IMR-90 (cell line): ENCODE results near the gene CERS6. TPM values are rescaled to one million over a fixed set of nuclear protein-coding genes. Genes with fewer than 3 reads are reported as not detected.

Experiments used
- ATAC-seq: fragments of 200-7000 bp; cut with Tn5 transposase; 2 replicates; pipeline ENCODE4 v1.9.1; 2020; ENCODE audit warnings: low read depth, mild to moderate bottlenecking, moderate library complexity
- BruUV-seq: library from RNA; stranded (reverse); fragments of 400-500 nt; replicated peaks from 2 replicates; lab custom pipeline; 2021; lab: Mats Ljungman, UMichigan
- CTCF ChIA-PET: fragments of 300-600 bp; formaldehyde crosslinking; extraction: SDS; loops from one replicate; lab custom pipeline; 2021; ENCODE audit warnings: antibody characterized with exemption; lab: Yijun Ruan, JAX
- POLR2A ChIA-PET: fragments of 300-600 bp; sonication (Branson Sonifier 250); formaldehyde crosslinking; loops from one replicate; lab custom pipeline; 2022; ENCODE audit warnings: antibody characterized with exemption; ENCODE audit not compliant: unreplicated experiment; lab: Charles Lee
- DNase-seq: peaks from one replicate; pipeline ENCODE4 v3.0.0; 2013
- H2AFZ ChIP-seq: replicated peaks from 2 replicates; pipeline ENCODE3; 2013; ENCODE audit warnings: low read length, mild to moderate bottlenecking; ENCODE audit not compliant: poor library complexity
- H2AK5ac ChIP-seq: 2 replicates; pipeline ENCODE4 v1.6.1; 2013; ENCODE audit warnings: low read depth, low read length, inconsistent platforms
- H2AK9ac ChIP-seq: replicated peaks from 2 replicates; pipeline ENCODE3; 2013; ENCODE audit warnings: mild to moderate bottlenecking, low read depth, low read length, moderate library complexity; ENCODE audit not compliant: poor library complexity
- H2BK120ac ChIP-seq: 2 replicates; pipeline ENCODE4 v1.6.1; 2013; ENCODE audit warnings: low read depth, low read length, inconsistent platforms
- H2BK15ac ChIP-seq: 3 replicates; pipeline ENCODE4 v1.6.1; 2013; ENCODE audit warnings: low read depth, low read length, inconsistent platforms
- H2BK20ac ChIP-seq: 2 replicates; pipeline ENCODE4 v1.6.1; 2013; ENCODE audit warnings: low read depth, mild to moderate bottlenecking, inconsistent platforms, low read length, moderate library complexity
- H2BK5ac ChIP-seq: 2 replicates; pipeline ENCODE4 v1.6.1; 2013; ENCODE audit warnings: mild to moderate bottlenecking, low read depth, low read length, inconsistent platforms; ENCODE audit not compliant: poor library complexity, severe bottlenecking
- H3K14ac ChIP-seq: replicated peaks from 2 replicates; pipeline ENCODE4 v1.6.1; 2013; ENCODE audit warnings: low read depth, low read length, inconsistent platforms
- H3K18ac ChIP-seq: 2 replicates; pipeline ENCODE4 v1.6.1; 2013; ENCODE audit warnings: low read depth, low read length, control low read depth
- H3K23ac ChIP-seq: 2 replicates; pipeline ENCODE4 v1.6.1; 2013; ENCODE audit warnings: low read depth, low read length, inconsistent platforms
- H3K27ac ChIP-seq: 2 replicates; pipeline ENCODE4 v1.5.1; 2013; ENCODE audit warnings: mild to moderate bottlenecking, control low read depth, low read length; ENCODE audit not compliant: insufficient read depth
- H3K27me3 ChIP-seq: 2 replicates; pipeline ENCODE4 v1.6.1; 2013; ENCODE audit warnings: low read length; ENCODE audit not compliant: control insufficient read depth, insufficient read depth
- H3K36me3 ChIP-seq: 2 replicates; pipeline ENCODE4 v1.6.1; 2013; ENCODE audit warnings: low read length, mixed read lengths; ENCODE audit not compliant: control insufficient read depth, insufficient read depth
- H3K4ac ChIP-seq: 2 replicates; pipeline ENCODE4 v1.6.1; 2013; ENCODE audit warnings: low read depth, low read length, inconsistent platforms
- H3K4me1 ChIP-seq: 2 replicates; pipeline ENCODE4 v1.6.1; 2013; ENCODE audit warnings: low read length, mixed read lengths; ENCODE audit not compliant: control insufficient read depth, insufficient read depth
- H3K4me2 ChIP-seq: 2 replicates; pipeline ENCODE4 v1.6.1; 2013; ENCODE audit warnings: low read depth, mild to moderate bottlenecking, control low read depth, low read length, moderate library complexity
- H3K4me3 ChIP-seq: 2 replicates; pipeline ENCODE4 v1.5.1; 2013; ENCODE audit warnings: low read depth, mild to moderate bottlenecking, control low read depth, low read length, moderate library complexity; ENCODE audit not compliant: insufficient read depth
- H3K56ac ChIP-seq: 2 replicates; pipeline ENCODE4 v1.6.1; 2013; ENCODE audit warnings: low read length, inconsistent platforms; ENCODE audit not compliant: insufficient read depth; ENCODE audit errors: extremely low read depth
- H3K79me1 ChIP-seq, 2 experiments: 2 replicates each; pipeline ENCODE4 v1.6.1; 2013; ENCODE audit warnings: low read length in 2 of 2, inconsistent platforms in 1 of 2, low read depth in 1 of 2
- H3K9ac ChIP-seq: 2 replicates; pipeline ENCODE4 v1.6.1; 2013; ENCODE audit warnings: low read depth, low read length, control low read depth
- H3K9me1 ChIP-seq: 2 replicates; pipeline ENCODE4 v1.6.1; 2013; ENCODE audit warnings: low read length, inconsistent platforms; ENCODE audit not compliant: insufficient read depth
- H3K9me3 ChIP-seq: 2 replicates; pipeline ENCODE4 v1.6.1; 2013; ENCODE audit warnings: low read length; ENCODE audit not compliant: control insufficient read depth, insufficient read depth
- H4K20me1 ChIP-seq: 2 replicates; pipeline ENCODE4 v1.6.1; 2013; ENCODE audit warnings: low read length, inconsistent platforms; ENCODE audit not compliant: insufficient read depth
- H4K5ac ChIP-seq: 2 replicates; pipeline ENCODE4 v1.6.1; 2013; ENCODE audit warnings: mild to moderate bottlenecking, low read depth, low read length, control low read depth
- H4K8ac ChIP-seq, 2 experiments: 2 replicates each; pipeline ENCODE4 v1.6.1; 2013; ENCODE audit warnings: low read depth in 2 of 2, low read length in 2 of 2, control low read depth in 1 of 2, inconsistent platforms in 1 of 2
- H4K91ac ChIP-seq: 2 replicates; pipeline ENCODE4 v1.6.1; 2013; ENCODE audit warnings: low read depth, low read length, inconsistent platforms; ENCODE audit not compliant: insufficient read depth
- MAFK ChIP-seq: IDR thresholded peaks from 2 replicates; pipeline ENCODE4 v1.6.1; 2012; ENCODE audit warnings: low read depth, low read length, improper control_type of control experiment
- MAZ ChIP-seq: IDR thresholded peaks from 2 replicates; pipeline ENCODE4 v1.6.1; 2012; ENCODE audit warnings: low read depth, mild to moderate bottlenecking, low read length, improper control_type of control experiment, moderate library complexity, borderline replicate concordance
- MXI1 ChIP-seq: IDR thresholded peaks from 2 replicates; pipeline ENCODE4 v1.6.1; 2012; ENCODE audit warnings: low read depth, mild to moderate bottlenecking, low read length, moderate library complexity, borderline replicate concordance
- POLR2A ChIP-seq: IDR thresholded peaks from 2 replicates; pipeline ENCODE4 v1.6.1; 2012; ENCODE audit warnings: mild to moderate bottlenecking, low read depth, low read length
- RFX5 ChIP-seq: IDR thresholded peaks from 2 replicates; pipeline ENCODE4 v1.8.0; 2012; ENCODE audit warnings: low read depth, mild to moderate bottlenecking, low read length, moderate library complexity
- WGBS, 2 experiments: methylation state at CpG; one replicate each; pipeline versions ENCODE4 v1.1.5 to v1.1.7; 2013; ENCODE audit warnings: missing lambda C conversion rate in 2 of 2; ENCODE audit not compliant: insufficient read length in 1 of 2; ENCODE audit errors: extremely low coverage in 2 of 2; 5-methylcytosine and 5-hydroxymethylcytosine counted together
- dilution Hi-C: fragments of 300-500 bp; cut with HindIII; formaldehyde crosslinking; loops from one replicate; pipeline ENCODE4 v1.14.3; 2018; ENCODE audit warnings: low sequenced_read_pairs; ENCODE audit not compliant: unreplicated experiment
- in situ Hi-C: fragments of 300-500 bp; cut with MboI; formaldehyde crosslinking; loops from 3 replicates; pipeline ENCODE4 v1.14.3; 2019; ENCODE audit warnings: low sequenced_read_pairs, inconsistent platforms, mixed read lengths
- intact Hi-C: fragments of 100-400 bp; cut with micrococcal nuclease; formaldehyde crosslinking; loops from 2 replicates; pipeline ENCODE4 v1.10.0; 2022
- polyA plus RNA-seq, 3 experiments: library from polyadenylated mRNA; depleted of rRNA; stranded (reverse); fragments of >200 nt; gene quantifications; 2 replicates each; pipeline ENCODE4 v1.2.3, GENCODE V29; 2012; ENCODE audit warnings: low replicate concordance in 1 of 3
- total RNA-seq: library from RNA; depleted of rRNA; stranded (reverse); fragments of >200 nt; gene quantifications from 2 replicates; pipeline ENCODE4 v1.2.3, GENCODE V29; 2012
- TF ChIP-seq, protein P1 (sequence below): fragments of 150-350 bp; IDR thresholded peaks from 2 replicates; pipeline ENCODE4 v1.6.1; 2017; ENCODE audit warnings: mild to moderate bottlenecking, antibody characterized with exemption, low read length, low read depth
- TF ChIP-seq, protein P2 (sequence below): fragments of 150-350 bp; IDR thresholded peaks from 2 replicates; pipeline ENCODE4 v1.6.1; 2016; ENCODE audit warnings: low read depth, mild to moderate bottlenecking, low read length, moderate library complexity, borderline replicate concordance

Gene CERS6
- total and polyA plus RNA-seq, 2 of the 4 experiments (the other 2 are of a cell fraction): 2.1 to 5.7 TPM

DNA sequence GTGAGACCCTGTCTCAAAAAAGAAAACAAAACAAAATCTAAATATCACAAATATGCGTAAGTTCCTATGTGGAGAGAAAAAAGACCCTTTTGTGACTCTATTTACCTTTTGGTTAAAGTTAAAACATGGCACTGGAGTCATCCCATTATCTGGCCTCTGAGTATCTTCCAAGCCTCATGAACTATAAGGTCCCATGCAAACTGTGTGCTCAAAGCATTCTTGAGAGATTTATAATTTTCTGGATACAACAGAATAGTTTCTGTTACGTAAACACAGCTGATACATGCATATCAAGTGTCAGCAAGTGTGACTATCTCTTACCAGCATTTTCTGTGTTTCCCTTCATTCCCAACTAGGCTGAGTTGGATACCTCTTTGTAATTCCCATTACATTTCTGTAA is 337.5 kb downstream of the CERS6 start:
- Histone ChIP-seq H3K9me1 (no peaks in the 10 kb centered on the region), H3K18ac (no peak overlapping the region), H3K9ac (no peak overlapping the region), H2BK15ac (no peak overlapping the region), H3K27me3 (no peaks in the 10 kb centered on the region; the same call in 1 of the 2 replicates), H3K23ac (no peak overlapping the region), H4K8ac (no peak overlapping the region), H2AK9ac (no peak overlapping the region), H3K79me1 (no peaks in the 10 kb centered on the region), H4K91ac (no peak overlapping the region), H3K14ac (no peak overlapping the region), H3K4me2 (no peak overlapping the region), H3K9me3 (no peaks in the 10 kb centered on the region), H3K4me3 (no peak overlapping the region), H3K4ac (no peak overlapping the region), H3K27ac (no peak overlapping the region), H2BK5ac (no peak overlapping the region), H3K36me3 (no peaks in the 10 kb centered on the region), H2AFZ (no peak overlapping the region), H2AK5ac (no peak overlapping the region), H3K4me1 (0 out of 2 replicates have a peak, but pooled peaks cover 2% of the 10 kb centered on the region), H4K20me1 (no peaks in the 10 kb centered on the region), H2BK120ac (no peak overlapping the region), H4K5ac (no peak overlapping the region), H3K56ac (no peak overlapping the region), H2BK20ac (no peak overlapping the region)
- DNase-seq (peak; percentile 66), ATAC-seq (peak; percentile 84)
- ChIA-PET POLR2A (no interaction called here), CTCF (no interaction called here)
- TF ChIP-seq MAZ: no peak
- no peak for TF ChIP-seq MAFK
- no peak for TF ChIP-seq POLR2A
- TF ChIP-seq, protein P1, sequence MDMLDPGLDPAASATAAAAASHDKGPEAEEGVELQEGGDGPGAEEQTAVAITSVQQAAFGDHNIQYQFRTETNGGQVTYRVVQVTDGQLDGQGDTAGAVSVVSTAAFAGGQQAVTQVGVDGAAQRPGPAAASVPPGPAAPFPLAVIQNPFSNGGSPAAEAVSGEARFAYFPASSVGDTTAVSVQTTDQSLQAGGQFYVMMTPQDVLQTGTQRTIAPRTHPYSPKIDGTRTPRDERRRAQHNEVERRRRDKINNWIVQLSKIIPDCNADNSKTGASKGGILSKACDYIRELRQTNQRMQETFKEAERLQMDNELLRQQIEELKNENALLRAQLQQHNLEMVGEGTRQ: no peak
- no peak for TF ChIP-seq RFX5
- TF ChIP-seq, protein P2, sequence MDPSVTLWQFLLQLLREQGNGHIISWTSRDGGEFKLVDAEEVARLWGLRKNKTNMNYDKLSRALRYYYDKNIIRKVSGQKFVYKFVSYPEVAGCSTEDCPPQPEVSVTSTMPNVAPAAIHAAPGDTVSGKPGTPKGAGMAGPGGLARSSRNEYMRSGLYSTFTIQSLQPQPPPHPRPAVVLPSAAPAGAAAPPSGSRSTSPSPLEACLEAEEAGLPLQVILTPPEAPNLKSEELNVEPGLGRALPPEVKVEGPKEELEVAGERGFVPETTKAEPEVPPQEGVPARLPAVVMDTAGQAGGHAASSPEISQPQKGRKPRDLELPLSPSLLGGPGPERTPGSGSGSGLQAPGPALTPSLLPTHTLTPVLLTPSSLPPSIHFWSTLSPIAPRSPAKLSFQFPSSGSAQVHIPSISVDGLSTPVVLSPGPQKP: no peak
- TF ChIP-seq MXI1: no peak
- dilution Hi-C loops (no loop called here), intact Hi-C loops (no loop called here), in situ Hi-C loops (no loop called here)
- no TSS peak for BruUV-seq
- 80% methylated on average over 1 of the region's 2 CpGs; no CpG with 5 or more reads in 1 of the 2 experiments for WGBS, 2 experiments
